GM12865 (cell line): ENCODE measurements around the gene PGK2.

Experiments
- DNase-seq: peaks from one replicate; pipeline ENCODE4 v3.0.0; 2010; ENCODE audit warnings: low read depth
- H3K4me3 ChIP-seq: 2 replicates; pipeline ENCODE4 v1.5.1; 2011; ENCODE audit warnings: mild to moderate bottlenecking, low read depth, low read length, control low read depth
- TF ChIP-seq, protein P1 (sequence below): IDR thresholded peaks from 2 replicates; pipeline ENCODE4 v1.5.1; 2011; ENCODE audit warnings: low read length, control low read depth, low read depth, inconsistent platforms; ENCODE audit not compliant: insufficient read depth; ENCODE audit errors: missing control alignments

Gene PGK2

DNA sequence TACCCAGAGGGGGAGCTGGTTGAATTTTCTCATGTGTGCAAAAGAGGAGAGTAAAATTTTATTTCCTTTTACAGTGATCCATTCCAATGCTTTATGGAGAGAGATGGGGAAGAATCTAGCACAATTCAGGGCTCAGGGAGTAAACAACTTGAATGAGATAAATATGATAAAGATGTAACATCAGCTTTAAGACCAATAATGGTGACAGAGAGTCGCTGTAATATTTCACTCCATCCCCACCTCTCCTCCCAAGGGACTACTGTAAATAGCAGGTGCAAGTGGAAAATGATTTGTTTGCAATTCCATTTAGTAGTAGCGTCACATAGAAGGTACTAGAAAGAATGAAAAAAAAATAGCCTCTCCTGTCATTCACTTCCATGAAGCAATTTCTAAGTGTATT is 47.7 kb downstream of the PGK2 start:
- no peak overlapping the region for H3K4me3 ChIP-seq
- TF ChIP-seq, protein P1, sequence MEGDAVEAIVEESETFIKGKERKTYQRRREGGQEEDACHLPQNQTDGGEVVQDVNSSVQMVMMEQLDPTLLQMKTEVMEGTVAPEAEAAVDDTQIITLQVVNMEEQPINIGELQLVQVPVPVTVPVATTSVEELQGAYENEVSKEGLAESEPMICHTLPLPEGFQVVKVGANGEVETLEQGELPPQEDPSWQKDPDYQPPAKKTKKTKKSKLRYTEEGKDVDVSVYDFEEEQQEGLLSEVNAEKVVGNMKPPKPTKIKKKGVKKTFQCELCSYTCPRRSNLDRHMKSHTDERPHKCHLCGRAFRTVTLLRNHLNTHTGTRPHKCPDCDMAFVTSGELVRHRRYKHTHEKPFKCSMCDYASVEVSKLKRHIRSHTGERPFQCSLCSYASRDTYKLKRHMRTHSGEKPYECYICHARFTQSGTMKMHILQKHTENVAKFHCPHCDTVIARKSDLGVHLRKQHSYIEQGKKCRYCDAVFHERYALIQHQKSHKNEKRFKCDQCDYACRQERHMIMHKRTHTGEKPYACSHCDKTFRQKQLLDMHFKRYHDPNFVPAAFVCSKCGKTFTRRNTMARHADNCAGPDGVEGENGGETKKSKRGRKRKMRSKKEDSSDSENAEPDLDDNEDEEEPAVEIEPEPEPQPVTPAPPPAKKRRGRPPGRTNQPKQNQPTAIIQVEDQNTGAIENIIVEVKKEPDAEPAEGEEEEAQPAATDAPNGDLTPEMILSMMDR: no peak
- DNase-seq: no peak

- TF ChIP-seq, protein P1: no peak
- no peak for DNase-seq
- H3K4me3 ChIP-seq: no peak overlapping the region
Observed at GRCh38 chr6:49736017-49736508, 51.0 kb downstream of the PGK2 start.
